Epithelial cell of proximal tubule (primary cell): ENCODE measurements around the gene TCHP. TPM values are rescaled to one million over a fixed set of nuclear protein-coding genes. Genes with fewer than 3 reads are reported as not detected.
A peak's percentile ranks its signal among the peaks of the same experiment; 100 is the strongest.

Experiments used
- DNase-seq: peaks from one replicate; pipeline ENCODE4 v3.0.0-alpha.2; 2011; ENCODE audit warnings: low read depth
- H3K4me3 ChIP-seq: 2 replicates; pipeline ENCODE4 v1.5.1; 2011; ENCODE audit warnings: low read depth, mild to moderate bottlenecking, low read length
- CTCF ChIP-seq: conservative IDR thresholded peaks from 2 replicates; pipeline ENCODE4 v1.5.1; 2012; ENCODE audit warnings: low read depth, mild to moderate bottlenecking, low read length
- total RNA-seq: library from RNA; depleted of rRNA; stranded (reverse); fragments of >200 nt; gene quantifications from 2 replicates; pipeline ENCODE4 v1.2.3, GENCODE V29; 2015

TCHP gene
- total RNA-seq, 1 donor from 2014 or later, result 37.5 TPM

DNA sequence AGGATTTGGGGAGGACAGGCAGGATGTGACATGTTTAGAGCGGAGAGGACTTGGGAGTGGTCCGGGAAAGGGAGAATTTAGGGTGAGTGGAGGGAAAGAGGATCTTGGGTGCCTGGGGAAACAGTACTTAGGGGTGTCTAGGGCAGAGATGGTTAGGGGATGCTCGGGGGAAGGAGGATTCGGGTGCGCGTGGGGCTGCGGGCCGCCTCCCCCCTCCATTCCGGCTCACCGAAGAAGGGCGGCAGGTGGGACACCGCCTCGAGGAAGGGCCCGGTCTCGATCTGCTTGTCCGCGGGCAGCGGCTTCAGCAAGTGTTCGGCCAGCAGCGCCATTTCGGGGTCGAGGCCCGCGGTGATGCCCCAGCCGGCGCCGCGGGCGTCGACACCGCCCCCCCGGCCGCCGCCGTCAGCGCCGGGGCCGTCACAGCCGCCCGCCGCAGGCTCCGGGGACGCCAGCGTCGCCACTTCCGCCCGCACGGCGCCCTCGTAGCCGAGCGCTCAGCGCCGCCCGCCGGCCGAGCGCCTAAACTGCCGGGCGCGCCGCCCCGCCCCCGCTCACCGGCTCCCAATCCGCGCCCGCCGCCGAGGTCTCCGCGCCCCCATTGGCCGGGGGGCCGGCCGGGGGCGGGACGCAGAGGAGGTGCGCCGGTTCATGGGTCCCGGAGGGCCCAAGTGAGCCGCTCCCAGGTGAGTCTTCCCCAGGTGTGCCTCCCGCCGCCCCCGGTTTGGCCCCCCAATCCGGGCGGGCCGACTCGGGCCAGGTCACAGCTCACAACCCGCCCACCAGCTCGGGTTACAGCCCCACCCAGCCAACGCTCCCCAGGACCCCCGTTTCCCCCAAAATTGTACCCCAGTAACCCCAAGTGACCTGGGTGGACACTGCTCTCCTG, 19.8 kb upstream of the TCHP start, which contains the start of gene GLTP:
GLTP (minus strand) TSS at position 499 of the 889 bp plus-strand sequence; CDS start at position 332, 167 bp downstream.
- H3K4me3 ChIP-seq, result peak within 1 kb of the TSS; percentile 73
- DNase-seq, result no peak
- peak; percentile 23 for TF ChIP-seq CTCF

DNA sequence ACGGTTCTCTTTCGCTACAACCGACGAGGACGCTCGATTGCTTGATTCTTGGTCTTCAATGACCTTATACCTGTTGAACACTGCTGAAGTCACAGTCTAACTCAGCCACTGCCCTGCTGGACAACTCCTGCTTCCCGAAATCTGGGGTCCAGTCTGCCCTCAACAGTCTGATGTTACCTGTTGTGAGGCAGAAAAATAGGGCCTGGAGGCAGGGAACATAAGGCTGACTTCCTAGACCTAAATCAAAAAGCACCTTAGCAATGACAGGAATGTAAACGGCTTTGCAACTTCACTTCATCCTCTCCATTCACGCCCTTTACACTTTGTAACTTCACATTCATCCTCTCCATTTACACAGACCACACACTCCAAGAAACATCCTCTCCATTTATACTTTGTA, 19.1 kb upstream of the TCHP start:
- peak overlapping the region; percentile 73 for H3K4me3 ChIP-seq
- no peak for DNase-seq
- no peak for TF ChIP-seq CTCF

- DNase-seq, result no peak
- TF ChIP-seq CTCF, result no peak
- no peak overlapping the region for H3K4me3 ChIP-seq
Measured at GRCh38 chr12:109881752-109882151, 18.3 kb upstream of the TCHP start.

- no peak for TF ChIP-seq CTCF
- H3K4me3 ChIP-seq, result no peak overlapping the region
- DNase-seq, result no peak
Measured at GRCh38 chr12:109883461-109883860, 16.6 kb upstream of the TCHP start.

DNA sequence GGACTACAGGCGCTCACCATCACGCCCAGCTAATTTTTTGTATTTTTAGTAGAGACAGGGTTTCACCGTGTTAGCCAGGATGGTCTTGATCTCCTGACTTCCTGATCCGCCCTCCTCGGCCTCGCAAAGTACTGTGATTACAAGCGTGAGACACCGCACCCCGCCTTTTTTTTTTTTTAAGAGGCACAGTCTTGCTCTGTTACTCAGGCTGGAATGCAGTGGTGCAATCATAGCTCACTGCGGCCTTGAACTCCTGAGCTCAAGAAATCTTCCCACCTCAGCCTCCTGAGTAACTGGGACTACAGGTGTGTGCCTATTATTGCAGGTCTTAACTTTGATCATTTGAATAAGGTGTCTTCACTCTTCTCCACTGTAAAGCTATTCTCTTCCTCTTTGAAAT, 14.5 kb upstream of the TCHP start:
- no peak for TF ChIP-seq CTCF
- DNase-seq, result no peak
- no peak overlapping the region for H3K4me3 ChIP-seq

DNA sequence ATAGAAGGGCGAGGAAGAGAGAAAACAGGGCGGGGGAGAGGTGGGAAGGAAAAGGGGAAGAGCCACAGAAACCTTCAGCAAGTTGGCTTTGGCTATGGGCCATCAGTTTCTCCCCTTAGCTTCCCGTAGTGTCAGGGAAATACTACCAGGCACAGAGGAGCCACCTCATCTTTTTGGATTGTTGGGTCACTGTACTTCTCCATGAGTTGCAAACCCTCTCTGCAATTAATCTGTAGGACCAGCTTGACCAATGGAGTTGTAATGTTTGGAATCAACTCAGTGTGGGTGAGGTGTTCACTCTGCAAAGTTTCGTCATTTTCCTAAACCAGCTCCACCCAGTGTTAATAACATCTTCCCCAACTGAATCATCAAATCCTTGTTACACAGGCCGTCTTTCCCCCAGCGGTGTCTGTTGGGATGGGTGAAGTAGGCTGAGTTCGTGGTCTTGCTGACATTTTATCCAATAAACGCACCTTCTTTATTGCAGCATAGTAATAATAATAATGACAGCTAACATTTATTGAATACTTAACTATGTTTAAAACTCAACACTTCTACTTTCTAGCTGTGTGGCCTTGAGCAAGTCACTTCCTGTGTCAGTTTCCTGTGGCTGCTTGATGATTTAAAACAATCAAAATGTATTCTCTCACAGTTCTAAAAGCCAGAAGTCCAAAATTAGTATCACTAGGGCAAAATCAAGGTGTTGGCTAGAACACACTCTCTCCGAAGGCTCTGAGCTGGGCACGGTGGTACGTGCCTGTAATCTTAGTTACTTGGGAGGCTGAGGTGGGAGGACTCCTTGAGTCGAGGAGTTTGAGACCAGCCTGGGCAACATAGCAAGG, 11.7 kb upstream of the TCHP start:
- no peak overlapping the region for H3K4me3 ChIP-seq
- TF ChIP-seq CTCF, result no peak
- no peak for DNase-seq
